NCI-H128 (cell line): ENCODE results near the gene C12orf43.
A peak's percentile ranks its signal among the peaks of the same experiment; 100 is the strongest.
"Not testable (repeated sequence)": the region's sequence is repeated elsewhere in the genome, so short reads cannot be mapped to it uniquely, and the experiment has no call there.

Source experiments
- DNase-seq: peaks from one replicate; lab custom pipeline; 2025; ENCODE audit not compliant: unreplicated experiment; lab: John Stamatoyannopoulos, UW

The C12orf43 gene, protein sequence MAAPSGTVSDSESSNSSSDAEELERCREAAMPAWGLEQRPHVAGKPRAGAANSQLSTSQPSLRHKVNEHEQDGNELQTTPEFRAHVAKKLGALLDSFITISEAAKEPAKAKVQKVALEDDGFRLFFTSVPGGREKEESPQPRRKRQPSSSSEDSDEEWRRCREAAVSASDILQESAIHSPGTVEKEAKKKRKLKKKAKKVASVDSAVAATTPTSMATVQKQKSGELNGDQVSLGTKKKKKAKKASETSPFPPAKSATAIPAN

DNA sequence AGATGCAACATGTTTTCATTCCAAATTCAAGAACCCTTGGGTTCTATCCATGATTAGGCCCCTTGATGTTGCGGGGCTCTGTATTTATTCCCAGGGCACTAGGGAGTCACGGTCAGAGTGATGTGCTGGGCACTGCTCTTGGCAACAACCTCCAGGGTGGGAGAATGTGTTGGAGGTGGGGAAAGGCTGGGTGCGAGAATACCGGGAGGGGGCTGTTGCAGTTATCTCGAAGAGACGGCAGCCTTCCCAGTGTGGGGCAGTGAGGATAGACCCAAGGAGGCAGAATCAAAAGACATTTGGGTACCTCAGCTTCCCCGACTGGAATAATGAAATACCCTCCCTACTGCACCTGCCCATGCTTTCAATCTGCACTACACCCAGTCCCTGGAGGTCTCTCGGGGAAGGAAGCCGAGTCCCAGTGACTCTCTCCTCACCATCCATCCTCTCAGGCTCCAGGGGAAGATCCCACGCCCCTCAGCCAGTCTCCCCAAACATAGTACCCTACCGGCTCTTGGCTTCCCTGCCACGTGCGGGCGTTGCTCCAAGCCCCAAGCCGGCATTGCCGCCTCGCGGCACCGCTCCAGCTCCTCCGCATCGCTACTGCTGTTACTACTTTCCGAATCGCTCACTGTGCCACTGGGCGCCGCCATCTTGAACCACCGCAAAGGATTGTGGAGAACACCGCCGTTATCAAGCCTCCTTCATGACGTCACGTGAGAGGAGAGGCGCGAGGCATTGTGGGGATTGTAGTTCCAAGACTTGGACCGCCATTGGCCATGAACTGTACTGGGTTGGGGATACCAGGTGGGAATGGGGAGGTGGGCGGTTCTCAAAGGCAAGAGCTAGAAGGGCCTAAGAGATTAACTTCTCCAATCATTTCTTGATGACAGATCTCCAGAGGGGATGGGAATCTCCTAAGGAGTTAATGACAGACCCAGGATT, at the start of gene C12orf43:
Gene C12orf43, minus strand, starts transcription at position 663 of the 942 bp plus-strand sequence. Its CDS starts 13 bp downstream, at position 650.
- peak; percentile 87 for DNase-seq

- DNase-seq: no peak
Measured at GRCh38 chr12:121065345-121065744, 49.1 kb upstream of the C12orf43 start.

DNA sequence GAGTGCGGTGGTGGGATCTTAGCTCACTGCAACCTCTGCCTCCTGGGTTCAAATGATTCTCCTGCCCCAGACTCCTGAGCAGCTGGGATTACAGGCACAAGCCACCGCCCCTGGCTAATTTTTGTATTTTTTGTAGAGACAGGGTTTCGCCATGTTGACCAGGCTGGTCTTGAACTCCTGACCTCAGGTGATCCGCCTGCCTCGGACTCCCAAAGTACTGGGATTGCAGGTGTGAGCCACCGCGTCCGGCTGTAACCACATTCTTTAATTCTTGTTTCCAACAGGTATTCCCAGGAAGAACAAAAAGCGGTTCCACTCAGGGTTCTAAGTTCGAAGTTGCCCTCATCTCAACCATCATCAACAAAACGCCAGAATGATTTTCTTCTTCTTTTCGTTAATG, 48.3 kb upstream of the C12orf43 start:
- DNase-seq: not testable (repeated sequence)

DNA sequence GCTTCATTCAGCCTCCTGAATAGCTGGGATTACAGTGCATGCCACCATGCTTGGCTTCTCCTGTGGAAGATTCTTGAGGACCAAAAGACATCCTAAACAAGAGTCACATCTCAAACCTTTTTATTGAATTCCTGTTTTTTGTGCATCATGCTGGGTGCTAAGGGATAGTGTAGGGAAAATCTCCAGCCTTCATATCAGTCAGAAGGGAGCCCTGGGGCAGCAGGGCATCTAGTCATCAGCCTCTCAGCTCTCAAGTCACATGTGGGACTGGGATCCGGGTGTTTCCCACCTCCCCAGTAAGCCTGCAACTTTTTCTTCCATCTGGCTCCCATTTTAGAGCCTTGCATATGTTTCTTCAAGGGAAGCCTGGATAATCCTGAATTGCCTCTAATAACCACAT, 47.8 kb upstream of the C12orf43 start:
- no peak for DNase-seq

DNA sequence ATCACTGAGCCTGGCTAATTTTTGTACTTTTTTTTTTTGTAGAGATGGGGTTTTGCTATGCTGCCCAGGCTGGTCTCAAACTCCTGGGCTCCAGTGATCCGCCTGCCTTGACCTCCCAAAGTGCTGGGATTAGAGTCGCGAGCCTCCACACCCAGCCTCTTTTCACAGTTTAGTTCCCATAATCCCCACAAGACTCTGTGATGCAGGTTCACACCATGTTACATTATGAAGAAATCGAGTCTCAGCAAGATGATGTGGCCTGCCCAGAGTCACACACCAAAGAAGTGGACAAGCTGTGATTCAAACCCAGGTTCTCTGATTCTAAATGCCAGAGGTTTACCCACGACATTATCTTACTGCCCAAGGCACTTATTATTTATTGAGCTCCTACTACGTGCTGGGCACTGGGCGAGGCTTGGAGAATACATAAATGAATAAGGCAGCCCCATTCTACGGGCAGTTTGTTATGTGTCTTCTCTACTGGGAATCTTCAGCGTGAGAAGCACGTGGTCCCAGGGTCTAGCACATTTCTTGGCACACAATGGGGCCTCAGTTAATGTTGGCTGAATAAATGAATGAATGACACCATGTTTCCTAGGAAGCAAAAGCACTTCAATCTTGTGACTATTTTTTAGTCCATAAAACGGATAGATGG, 46.2 kb upstream of the C12orf43 start:
- no peak for DNase-seq

DNA sequence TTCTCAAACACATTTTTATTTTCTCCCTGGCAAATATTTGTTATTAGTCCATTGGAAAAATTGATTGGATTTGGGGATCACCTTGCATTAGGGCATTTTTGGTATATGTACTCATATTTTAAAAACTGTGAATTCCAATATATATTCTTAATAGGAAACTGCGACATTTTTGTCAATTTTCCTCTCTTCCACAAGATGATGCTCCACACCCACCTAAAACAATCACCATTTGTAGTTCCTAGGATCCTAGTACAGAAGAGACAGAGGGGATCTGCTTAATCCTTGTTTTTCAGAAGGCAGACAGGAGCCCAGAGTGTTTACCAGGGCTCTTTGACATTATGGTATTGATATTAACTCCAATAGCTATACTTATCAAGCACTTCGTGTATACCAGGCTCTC, 45.5 kb upstream of the C12orf43 start:
- DNase-seq: no peak

DNA sequence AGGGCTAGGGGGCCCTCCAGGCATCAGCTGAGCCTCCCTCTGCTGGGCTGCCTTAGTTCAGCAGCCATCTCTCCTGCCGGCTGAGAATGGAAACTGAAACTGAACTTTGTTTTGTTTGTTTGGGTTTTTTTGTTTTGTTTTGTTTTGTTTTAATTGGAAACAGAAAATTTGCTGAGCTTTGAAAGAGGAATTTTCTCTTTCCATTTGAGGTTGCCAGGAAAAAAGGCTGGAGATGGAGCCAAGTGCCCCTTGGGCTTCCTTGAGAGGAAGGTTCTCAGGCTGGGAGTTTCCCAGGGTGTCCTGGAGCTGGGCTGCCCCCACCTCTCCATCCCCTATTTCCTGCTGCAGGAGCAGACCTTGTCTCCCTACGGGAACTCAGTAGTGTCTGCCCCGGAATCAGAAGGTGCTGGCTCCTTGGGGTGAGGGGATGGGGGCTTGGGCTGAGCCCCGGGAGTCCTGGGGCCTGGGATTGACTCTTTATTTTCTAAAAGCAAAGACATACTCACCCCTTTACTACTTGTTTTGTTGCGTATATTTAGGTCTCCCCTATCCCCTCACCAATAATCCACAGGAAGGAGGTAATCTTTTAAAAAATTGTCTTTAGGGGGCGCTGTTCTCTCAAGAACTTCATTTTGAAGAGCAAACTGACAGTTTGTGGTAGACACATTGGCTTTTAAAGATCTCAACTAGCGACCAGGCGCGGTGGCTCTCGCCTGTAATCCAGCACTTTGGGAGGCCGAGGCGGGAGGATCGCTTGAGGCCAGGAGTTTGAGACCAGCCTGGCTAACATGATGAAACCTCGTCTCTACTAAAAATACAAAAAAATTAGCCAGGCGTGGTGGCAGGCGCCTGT, 44.1 kb upstream of the C12orf43 start:
- DNase-seq: no peak

DNA sequence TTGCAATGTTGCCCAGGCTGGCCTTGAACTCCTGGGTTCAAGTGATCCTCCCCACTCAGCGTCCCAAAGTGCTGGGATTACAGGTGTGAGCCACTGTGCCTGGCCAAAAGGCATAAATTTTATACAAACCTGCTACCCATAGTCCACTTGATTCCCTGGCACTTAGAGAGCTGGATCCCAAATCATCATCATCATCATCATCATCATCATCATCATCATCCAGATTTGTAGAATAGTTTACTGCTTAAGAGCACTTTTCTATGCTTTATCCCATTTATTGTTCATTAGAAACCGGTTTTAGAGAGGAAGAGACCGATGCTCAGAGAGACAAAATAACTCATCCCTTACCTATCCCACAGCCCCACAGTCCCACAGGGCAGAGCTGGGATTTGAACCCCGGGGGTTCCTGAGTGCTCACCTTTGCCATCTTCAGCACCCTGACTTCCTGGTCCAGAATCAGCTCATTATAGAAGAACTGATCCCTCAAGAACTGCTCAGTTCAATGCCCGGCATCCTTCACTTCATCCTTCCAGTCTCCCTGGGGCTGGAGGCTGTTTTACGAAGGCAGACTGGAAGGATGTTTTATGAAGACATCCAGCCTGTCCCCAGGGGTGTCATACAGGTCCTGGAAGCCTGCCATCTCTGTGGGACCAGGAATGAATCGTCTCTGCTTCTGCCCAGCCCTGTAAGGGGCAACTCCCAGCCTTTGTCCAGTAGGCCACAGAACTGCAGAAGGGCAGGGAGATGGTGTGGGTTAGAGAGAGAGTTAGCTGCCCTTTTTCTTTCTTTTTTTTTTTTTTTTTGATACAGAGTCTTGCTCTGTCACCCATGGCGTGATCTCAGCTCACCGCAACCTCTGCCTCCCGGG, 43.0 kb upstream of the C12orf43 start:
- no peak for DNase-seq

DNA sequence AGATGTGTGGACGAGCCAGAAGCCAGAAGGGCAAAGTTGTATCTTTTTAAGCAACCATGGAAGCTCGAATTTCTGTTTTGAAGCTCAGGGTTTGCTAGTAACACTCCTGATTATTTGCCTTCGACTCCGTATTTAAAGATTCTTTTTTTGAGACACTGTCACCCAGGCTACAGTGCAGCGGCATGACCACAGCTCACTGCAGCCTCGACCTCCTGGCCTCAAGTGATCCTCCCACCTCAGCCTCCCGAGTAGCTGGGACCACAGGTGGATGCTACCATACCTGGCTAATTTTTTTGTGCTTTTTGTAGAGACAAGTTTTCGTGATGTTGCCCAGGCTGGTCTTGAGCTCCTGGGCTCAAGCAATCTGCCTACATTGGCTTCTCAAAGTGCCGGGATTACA, 41.5 kb upstream of the C12orf43 start:
- no peak for DNase-seq

DNA sequence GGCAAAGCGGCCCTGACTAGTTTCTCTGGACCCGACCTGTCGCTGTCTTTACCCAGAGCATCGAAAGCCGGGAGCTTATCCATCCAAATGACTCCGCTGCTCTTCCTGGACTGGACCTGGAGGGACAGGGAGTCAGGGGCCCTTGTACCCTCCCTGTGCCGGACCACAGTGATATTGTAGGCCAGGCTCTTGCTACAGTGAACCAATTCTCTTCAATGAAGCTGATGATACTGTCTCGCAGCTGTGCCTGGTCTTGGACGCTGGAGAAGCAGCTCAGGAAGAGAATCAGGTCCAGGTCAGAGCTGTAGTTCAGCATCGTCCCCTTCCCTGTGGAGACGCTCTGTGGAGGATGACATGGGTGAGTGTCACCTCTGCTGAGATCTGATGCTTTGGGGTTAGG, 37.4 kb upstream of the C12orf43 start:
- DNase-seq: no peak

- DNase-seq: no peak
Measured at GRCh38 chr12:121050725-121051124, 34.4 kb upstream of the C12orf43 start.

GRCh38 chr12:121048442-121048841, 32.2 kb upstream of the C12orf43 start:
- no peak for DNase-seq

DNA sequence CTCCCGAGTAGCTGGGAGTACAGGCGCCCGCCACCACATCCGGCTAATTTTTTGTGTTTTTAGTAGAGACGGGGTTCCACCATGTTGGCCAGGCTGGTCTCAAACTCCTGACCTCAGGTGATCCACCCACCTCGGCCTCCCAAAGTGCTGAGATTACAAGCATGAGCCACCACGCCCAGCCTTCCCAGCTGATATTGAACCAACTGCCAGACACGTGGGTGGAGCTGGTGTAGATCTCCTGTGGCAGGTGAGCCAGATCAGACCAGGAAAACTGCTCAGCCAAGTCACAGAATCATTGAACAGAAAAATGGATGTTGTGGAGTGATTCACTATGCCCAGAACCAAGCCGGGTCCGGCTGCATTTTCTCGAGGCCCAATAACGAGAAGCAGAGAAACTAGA, 31.1 kb upstream of the C12orf43 start:
- DNase-seq: not testable (repeated sequence)

- no peak for DNase-seq
Measured at GRCh38 chr12:121043067-121043466, 26.8 kb upstream of the C12orf43 start.

GRCh38 chr12:121038861-121039668, 22.8 kb upstream of the C12orf43 start, which contains the start of gene OASL:
TSS of gene OASL (minus strand) at chr12:121039246. CDS start at chr12:121038971, 275 bp downstream.
- no peak for DNase-seq

DNA sequence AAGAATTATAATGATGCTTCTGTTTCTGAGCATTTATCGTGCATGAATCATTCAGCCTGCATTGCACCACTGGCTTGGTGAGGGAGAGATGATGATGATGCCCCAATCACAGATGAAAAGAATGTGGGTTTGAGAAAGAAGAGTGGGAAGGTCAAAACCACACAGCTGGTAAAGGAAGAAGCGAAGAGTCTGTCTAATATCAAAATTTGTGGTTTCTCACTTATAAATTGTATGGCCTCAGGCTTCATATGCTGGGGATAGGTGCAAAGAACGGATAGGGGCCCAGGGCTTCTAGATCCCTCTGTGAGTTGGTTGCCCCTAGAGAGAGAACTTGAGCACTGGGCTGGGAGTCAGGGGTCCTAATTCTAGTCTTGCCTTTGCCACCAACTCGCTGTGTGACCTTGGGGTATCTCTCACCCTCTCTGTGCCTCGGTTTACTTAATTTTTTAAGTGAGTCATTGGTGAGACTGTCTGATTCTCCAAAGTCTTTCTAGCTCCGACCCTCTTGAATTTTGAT, 20.6 kb upstream of the C12orf43 start:
- no peak for DNase-seq

GRCh38 chr12:121034616-121035305, 18.5 kb upstream of the C12orf43 start:
- DNase-seq: no peak
